Activated CD4-positive, alpha-beta memory T cell treated with anti-CD3 and anti-CD28 coated beads, Interleukin-2, amount 10 ng/mL, durations not matched to agents 7 days and 5 days (primary cell): ENCODE results near the gene PRRT2. TPM values are rescaled to one million over a fixed set of nuclear protein-coding genes. Genes with fewer than 3 reads are reported as not detected.
"Not testable (repeated sequence)": the region's sequence is repeated elsewhere in the genome, so short reads cannot be mapped to it uniquely, and the experiment has no call there.

Source experiments
- CTCF ChIA-PET: fragments of 350-600 bp; sonication (Branson Sonifier 250); formaldehyde crosslinking; loops from one replicate; lab custom pipeline; 2021; ENCODE audit warnings: antibody characterized with exemption, inconsistent platforms; lab: Charles Lee
- POLR2A ChIA-PET: fragments of 350-600 bp; sonication (Branson Sonifier 250); formaldehyde crosslinking; loops from one replicate; lab custom pipeline; 2021; ENCODE audit warnings: antibody characterized with exemption; lab: Charles Lee
- DNase-seq: peaks from one replicate; pipeline ENCODE4 v3.0.0-alpha.2; 2020
- H3K27ac Mint-ChIP-seq: one replicate; pipeline ENCODE4 v1.8.0; 2021; ENCODE audit warnings: mild to moderate bottlenecking, mixed read lengths
- H3K27me3 Mint-ChIP-seq: one replicate; pipeline ENCODE4 v1.8.0; 2021; ENCODE audit warnings: mixed read lengths
- H3K36me3 Mint-ChIP-seq: one replicate; pipeline ENCODE4 v1.8.0; 2021; ENCODE audit warnings: low read depth, mixed read lengths
- H3K4me1 Mint-ChIP-seq: one replicate; pipeline ENCODE4 v1.8.0; 2021; ENCODE audit warnings: mixed read lengths
- H3K4me3 Mint-ChIP-seq: one replicate; pipeline ENCODE4 v1.8.0; 2021; ENCODE audit warnings: mild to moderate bottlenecking, mixed read lengths
- H3K9me3 Mint-ChIP-seq: one replicate; pipeline ENCODE4 v1.8.0; 2021; ENCODE audit warnings: mixed read lengths
- total RNA-seq, 2 experiments: library from RNA; stranded (reverse); gene quantifications; one replicate each; pipeline ENCODE4 v1.2.3, GENCODE V29; 2021

The PRRT2 gene
- total RNA-seq, 2 experiments from 2014 or later = 0.91 to 1.0 TPM

GRCh38 chr16:29826342-29826695, 14.3 kb downstream of the PRRT2 start:
- Mint-ChIP-seq H3K4me3 (no peak overlapping the region), H3K36me3 (peaks cover 33% of the 10 kb centered on the region), H3K27me3 (no peaks in the 10 kb centered on the region), H3K9me3 (no peaks in the 10 kb centered on the region), H3K27ac (no peak overlapping the region), H3K4me1 (peaks cover 58% of the 10 kb centered on the region)
- ChIA-PET CTCF (interaction anchor here (0.6 to 3.4 kb wide), 10 partner anchors 8 to 125 kb away, joined by 3 to 12 read pairs (median 4); partner anchors contain the start of genes KIF22 and PAGR1), POLR2A (interaction anchor here (0.8 to 3.3 kb wide), 8 partner anchors 10 to 135 kb away, joined by 3 to 17 read pairs (median 4); partner anchors contain the start of genes KCTD13, MAZ and PAGR1)
- DNase-seq = no peak

GRCh38 chr16:29830774-29831173, 18.8 kb downstream of the PRRT2 start:
- Mint-ChIP-seq H3K4me1 (peaks cover 22% of the 10 kb centered on the region), H3K27ac (no peak overlapping the region), H3K36me3 (peaks cover 43% of the 10 kb centered on the region), H3K27me3 (no peaks in the 10 kb centered on the region), H3K4me3 (no peak overlapping the region), H3K9me3 (no peaks in the 10 kb centered on the region)
- POLR2A ChIA-PET = no interaction called here
- CTCF ChIA-PET = no interaction called here
- DNase-seq = no peak

- peaks cover 16% of the 10 kb centered on the region for H3K4me1 Mint-ChIP-seq
- no peak for DNase-seq
- H3K4me3 Mint-ChIP-seq = no peak overlapping the region
- no peak overlapping the region for H3K27ac Mint-ChIP-seq
- ChIA-PET POLR2A (no interaction called here), CTCF (no interaction called here)
- H3K27me3 Mint-ChIP-seq = no peaks in the 10 kb centered on the region
- peaks cover 49% of the 10 kb centered on the region for H3K36me3 Mint-ChIP-seq
- H3K9me3 Mint-ChIP-seq = no peaks in the 10 kb centered on the region
These were observed 19.5 kb downstream of the PRRT2 start for GRCh38 chr16:29831490-29831889.

- POLR2A ChIA-PET, H3K27ac Mint-ChIP-seq, H3K27me3 Mint-ChIP-seq, DNase-seq, H3K4me1 Mint-ChIP-seq, H3K4me3 Mint-ChIP-seq, H3K9me3 Mint-ChIP-seq: not testable (repeated sequence)
- CTCF ChIA-PET = interaction anchor here (3.0 kb wide), 1 partner anchor 15 kb away, joined by 24 read pairs; no protein-coding TSS in a partner anchor
- peaks cover 56% of the 10 kb centered on the region for H3K36me3 Mint-ChIP-seq
These were observed 21.2 kb downstream of the PRRT2 start for GRCh38 chr16:29833219-29833618.

GRCh38 chr16:29834079-29834478, 22.1 kb downstream of the PRRT2 start:
- no peak for DNase-seq
- POLR2A ChIA-PET = interaction anchor here (1.3 kb wide), 2 partner anchors 18 to 26 kb away, joined by 4 to 5 read pairs; no protein-coding TSS in a partner anchor
- peaks cover 57% of the 10 kb centered on the region for H3K36me3 Mint-ChIP-seq

GRCh38 chr16:29835926-29836325, 23.9 kb downstream of the PRRT2 start:
- H3K27ac Mint-ChIP-seq = no peak overlapping the region
- POLR2A ChIA-PET = no interaction called here

More at GRCh38 chr16:29834079-29834478, 22.1 kb downstream of the PRRT2 start:
- CTCF ChIA-PET = interaction anchor here (0.6 to 3.0 kb wide), 3 partner anchors 14 to 197 kb away, joined by 3 to 24 read pairs (median 3); no protein-coding TSS in a partner anchor
- H3K4me1 Mint-ChIP-seq = peaks cover 2% of the 10 kb centered on the region
- H3K9me3 Mint-ChIP-seq = no peaks in the 10 kb centered on the region
- H3K27ac Mint-ChIP-seq = no peak overlapping the region
- H3K27me3 Mint-ChIP-seq = no peaks in the 10 kb centered on the region
- H3K4me3 Mint-ChIP-seq = no peak overlapping the region

GRCh38 chr16:29836623-29837022, 24.6 kb downstream of the PRRT2 start:
- H3K9me3 Mint-ChIP-seq = no peaks in the 10 kb centered on the region
- CTCF ChIA-PET = interaction anchor here (0.7 to 0.9 kb wide), 2 partner anchors 135 to 196 kb away, joined by 3 to 4 read pairs; no protein-coding TSS in a partner anchor
- H3K27me3 Mint-ChIP-seq = no peaks in the 10 kb centered on the region
- H3K27ac Mint-ChIP-seq = no peak overlapping the region
- POLR2A ChIA-PET = no interaction called here
- DNase-seq = no peak
- H3K4me3 Mint-ChIP-seq = no peak overlapping the region
- no peaks in the 10 kb centered on the region for H3K4me1 Mint-ChIP-seq
- H3K36me3 Mint-ChIP-seq = peaks cover 65% of the 10 kb centered on the region

More at GRCh38 chr16:29835926-29836325, 23.9 kb downstream of the PRRT2 start:
- no peak for DNase-seq
- CTCF ChIA-PET = interaction anchor here (0.7 to 0.9 kb wide), 2 partner anchors 134 to 197 kb away, joined by 3 to 4 read pairs; no protein-coding TSS in a partner anchor
- Mint-ChIP-seq H3K9me3 (no peaks in the 10 kb centered on the region), H3K27me3 (no peaks in the 10 kb centered on the region), H3K36me3 (peaks cover 64% of the 10 kb centered on the region), H3K4me1 (no peaks in the 10 kb centered on the region), H3K4me3 (no peak overlapping the region)

GRCh38 chr16:29837841-29838240, 25.8 kb downstream of the PRRT2 start:
- CTCF ChIA-PET = interaction anchor here (2.7 kb wide), 1 partner anchor 11 kb away, joined by 9 read pairs; no protein-coding TSS in a partner anchor
- DNase-seq = no peak
- Mint-ChIP-seq H3K27me3 (no peaks in the 10 kb centered on the region), H3K36me3 (peaks cover 65% of the 10 kb centered on the region), H3K27ac (no peak overlapping the region), H3K4me3 (no peak overlapping the region), H3K4me1 (no peaks in the 10 kb centered on the region), H3K9me3 (no peaks in the 10 kb centered on the region)
- POLR2A ChIA-PET = no interaction called here

- no peak overlapping the region for H3K27ac Mint-ChIP-seq
- ChIA-PET POLR2A (interaction anchor here (1.0 kb wide), 1 partner anchor 11 kb away, joined by 3 read pairs; no protein-coding TSS in a partner anchor), CTCF (interaction anchor here (0.7 to 2.7 kb wide), 2 partner anchors 9 to 1480 kb away, joined by 3 to 9 read pairs; no protein-coding TSS in a partner anchor)
- no peaks in the 10 kb centered on the region for H3K9me3 Mint-ChIP-seq
- H3K4me1 Mint-ChIP-seq = no peaks in the 10 kb centered on the region
- H3K36me3 Mint-ChIP-seq = peaks cover 62% of the 10 kb centered on the region
- H3K27me3 Mint-ChIP-seq = no peaks in the 10 kb centered on the region
- no peak overlapping the region for H3K4me3 Mint-ChIP-seq
- no peak for DNase-seq
These were observed 27.8 kb downstream of the PRRT2 start for GRCh38 chr16:29839822-29840221.

GRCh38 chr16:29840240-29840639, 28.2 kb downstream of the PRRT2 start:
- Mint-ChIP-seq H3K4me1 (no peaks in the 10 kb centered on the region), H3K4me3 (no peak overlapping the region), H3K9me3 (no peaks in the 10 kb centered on the region), H3K27me3 (no peaks in the 10 kb centered on the region), H3K27ac (no peak overlapping the region), H3K36me3 (peaks cover 65% of the 10 kb centered on the region)
- ChIA-PET POLR2A (no interaction called here), CTCF (interaction anchor here (0.7 to 2.7 kb wide), 2 partner anchors 8 to 1480 kb away, joined by 3 to 9 read pairs; no protein-coding TSS in a partner anchor)
- no peak for DNase-seq

GRCh38 chr16:29841631-29842030, 29.6 kb downstream of the PRRT2 start:
- H3K27ac Mint-ChIP-seq = no peak overlapping the region
- DNase-seq = no peak
- H3K4me1 Mint-ChIP-seq = no peaks in the 10 kb centered on the region
- no peaks in the 10 kb centered on the region for H3K27me3 Mint-ChIP-seq
- ChIA-PET POLR2A (interaction anchor here (0.8 kb wide), 1 partner anchor 30 kb away, joined by 3 read pairs; no protein-coding TSS in a partner anchor), CTCF (no interaction called here)
- H3K9me3 Mint-ChIP-seq = no peaks in the 10 kb centered on the region
- H3K36me3 Mint-ChIP-seq = peaks cover 64% of the 10 kb centered on the region
- H3K4me3 Mint-ChIP-seq = no peak overlapping the region

GRCh38 chr16:29842732-29843346, 30.8 kb downstream of the PRRT2 start:
- CTCF ChIA-PET = interaction anchor here (0.5 to 0.9 kb wide), 2 partner anchors 17 to 141 kb away, joined by 3 read pairs; no protein-coding TSS in a partner anchor
- DNase-seq = no peak
- Mint-ChIP-seq H3K4me1 (peaks cover 4% of the 10 kb centered on the region), H3K36me3 (peaks cover 61% of the 10 kb centered on the region), H3K27me3 (no peaks in the 10 kb centered on the region), H3K9me3 (no peaks in the 10 kb centered on the region), H3K27ac (no peak overlapping the region), H3K4me3 (no peak overlapping the region)
- POLR2A ChIA-PET = interaction anchor here (0.7 to 1.9 kb wide), 4 partner anchors 22 to 152 kb away, joined by 3 to 7 read pairs (median 4); partner anchors contain the start of gene MVP

GRCh38 chr16:29843931-29844330, 31.9 kb downstream of the PRRT2 start:
- Mint-ChIP-seq H3K27me3 (no peaks in the 10 kb centered on the region), H3K9me3 (no peaks in the 10 kb centered on the region), H3K4me1 (peaks cover 10% of the 10 kb centered on the region), H3K36me3 (peaks cover 69% of the 10 kb centered on the region), H3K27ac (no peak overlapping the region), H3K4me3 (no peak overlapping the region)
- ChIA-PET CTCF (interaction anchor here (1.9 kb wide), 1 partner anchor 143 kb away, joined by 4 read pairs; no protein-coding TSS in a partner anchor), POLR2A (interaction anchor here (0.7 to 1.9 kb wide), 4 partner anchors 23 to 153 kb away, joined by 3 to 7 read pairs (median 4); no protein-coding TSS in a partner anchor)
- DNase-seq = no peak
